Measurements from ENCODE around the gene GALNT2.

GALNT2 gene

DNA sequence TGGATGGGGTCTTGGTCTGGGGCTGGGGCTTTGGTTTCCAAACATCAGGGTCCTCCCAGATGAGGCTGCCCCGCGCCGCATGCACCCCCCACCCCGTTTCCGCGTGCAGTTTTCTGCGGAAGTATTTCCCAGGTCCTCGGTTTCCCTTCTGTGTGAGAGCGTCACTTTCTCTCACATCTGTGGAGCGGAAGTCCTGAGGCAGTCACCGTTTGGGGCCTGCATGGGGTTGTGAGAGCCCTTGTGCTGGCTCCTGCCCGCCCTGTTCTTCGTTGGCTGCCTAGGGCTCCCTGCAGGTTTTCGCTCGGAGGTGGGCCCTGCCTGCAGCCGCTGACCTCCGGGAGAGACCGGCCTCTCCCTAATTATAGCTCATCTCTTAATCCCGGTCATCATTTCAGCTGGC lies 88.0 kb downstream of the GALNT2 start:
- H3K4me1 ChIP-seq (ENCODE audit: insufficient read depth, low read length): peaks cover 14% of the 10 kb centered on the region
- H3K9ac ChIP-seq (ENCODE audit: low read depth, low read length): no peak overlapping the region
- H3K36me3 ChIP-seq (ENCODE audit: insufficient read depth, low read depth, low read length): no peaks in the 10 kb centered on the region
- H3K27ac ChIP-seq (ENCODE audit: low read length): no peak overlapping the region
- no peak overlapping the region for H3K4me3 ChIP-seq (ENCODE audit: low read length)
- H3K27me3 ChIP-seq (ENCODE audit: insufficient read depth, low read length): no peaks in the 10 kb centered on the region
- no peaks in the 10 kb centered on the region for H3K9me3 ChIP-seq (ENCODE audit: insufficient read depth, low read depth, low read length)

DNA sequence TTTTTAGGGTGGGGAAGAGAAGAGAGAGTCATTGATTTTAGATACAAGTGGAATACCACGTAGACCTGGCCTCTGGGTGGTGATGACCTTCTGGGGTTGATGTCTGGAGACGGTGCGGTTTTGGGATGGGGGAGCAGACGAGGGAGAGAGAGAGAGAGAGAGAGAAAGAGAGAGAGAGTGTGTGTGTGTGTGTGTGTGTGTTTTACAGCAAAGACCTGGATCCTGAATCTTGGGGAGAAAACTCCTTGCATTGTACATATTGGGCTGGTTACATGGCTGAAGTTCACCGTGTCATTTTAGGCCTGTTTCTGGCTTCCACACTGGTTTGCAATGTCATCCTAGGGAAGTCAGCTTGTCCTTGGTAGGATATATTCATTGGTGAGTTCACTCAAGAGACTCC lies 89.0 kb downstream of the GALNT2 start:
- peaks cover 14% of the 10 kb centered on the region for H3K4me1 ChIP-seq (ENCODE audit: insufficient read depth, low read length)
- no peak overlapping the region for H3K4me3 ChIP-seq (ENCODE audit: low read length)
- H3K9me3 ChIP-seq (ENCODE audit: insufficient read depth, low read depth, low read length): no peaks in the 10 kb centered on the region

GRCh38 chr1:230156536-230156935 lies 89.5 kb downstream of the GALNT2 start:
- H3K36me3 ChIP-seq (ENCODE audit: insufficient read depth, low read depth, low read length): no peaks in the 10 kb centered on the region
- no peak overlapping the region for H3K27ac ChIP-seq (ENCODE audit: low read length)
- no peak overlapping the region for H3K4me3 ChIP-seq (ENCODE audit: low read length)
- no peaks in the 10 kb centered on the region for H3K9me3 ChIP-seq (ENCODE audit: insufficient read depth, low read depth, low read length)
- no peak overlapping the region for H3K9ac ChIP-seq (ENCODE audit: low read depth, low read length)
- H3K27me3 ChIP-seq (ENCODE audit: insufficient read depth, low read length): no peaks in the 10 kb centered on the region
- peaks cover 14% of the 10 kb centered on the region for H3K4me1 ChIP-seq (ENCODE audit: insufficient read depth, low read length)

More for the DNA sequence above, 89.0 kb downstream of the GALNT2 start:
- no peak overlapping the region for H3K9ac ChIP-seq (ENCODE audit: low read depth, low read length)
- no peaks in the 10 kb centered on the region for H3K27me3 ChIP-seq (ENCODE audit: insufficient read depth, low read length)
- no peak overlapping the region for H3K27ac ChIP-seq (ENCODE audit: low read length)
- H3K36me3 ChIP-seq (ENCODE audit: insufficient read depth, low read depth, low read length): no peaks in the 10 kb centered on the region

DNA sequence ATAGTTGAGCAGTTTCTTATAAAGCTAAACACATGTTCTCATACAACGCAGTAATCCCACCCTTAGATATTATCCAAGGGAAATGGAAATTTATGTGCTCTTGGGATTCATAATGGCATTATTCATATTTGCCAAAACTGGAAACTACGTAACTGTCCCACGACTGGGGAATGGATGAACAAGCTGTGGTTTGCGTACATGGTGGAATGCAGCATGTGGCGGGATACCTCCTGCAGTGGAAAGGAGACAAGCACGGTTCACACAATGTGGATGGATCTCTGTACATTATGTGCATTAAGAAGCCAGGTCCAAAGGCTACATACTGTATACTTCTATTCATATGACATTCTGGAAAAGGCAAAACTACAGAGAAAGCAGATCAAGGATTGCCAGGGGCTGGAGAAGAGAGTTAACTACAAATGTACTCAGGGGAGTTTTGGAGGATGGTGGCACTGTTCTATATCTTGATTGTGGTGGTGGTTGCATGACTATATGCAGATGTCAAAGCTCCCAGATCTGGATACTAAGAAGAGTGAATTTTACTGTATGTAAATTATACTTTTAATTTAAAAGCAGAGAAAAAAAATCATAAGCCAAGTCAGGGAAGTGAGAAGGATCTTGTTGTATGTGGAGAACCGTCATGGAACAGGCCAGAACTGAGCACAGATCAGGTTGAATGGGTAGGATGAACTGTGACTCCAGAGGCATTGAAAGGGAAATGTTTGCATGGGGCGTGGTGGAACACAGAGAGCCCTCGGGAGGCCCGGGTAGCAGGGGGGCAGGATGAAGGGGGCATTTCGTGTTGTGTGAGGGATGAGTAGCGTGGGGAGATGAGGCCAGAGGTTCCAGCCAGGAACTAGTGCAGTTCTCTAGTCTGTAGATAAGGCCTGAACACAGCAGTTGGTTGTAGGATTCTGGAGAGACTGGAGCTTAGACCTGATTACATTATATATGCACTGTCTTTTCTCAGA lies 90.7 kb downstream of the GALNT2 start:
- Histone ChIP-seq H3K36me3 (ENCODE audit: insufficient read depth, low read depth, low read length) (no peaks in the 10 kb centered on the region), H3K9ac (ENCODE audit: low read depth, low read length) (no peak overlapping the region), H3K9me3 (ENCODE audit: insufficient read depth, low read depth, low read length) (no peaks in the 10 kb centered on the region), H3K27me3 (ENCODE audit: insufficient read depth, low read length) (no peaks in the 10 kb centered on the region), H3K4me1 (ENCODE audit: insufficient read depth, low read length) (peaks cover 14% of the 10 kb centered on the region), H3K4me3 (ENCODE audit: low read length) (no peak overlapping the region), H3K27ac (ENCODE audit: low read length) (no peak overlapping the region)

- Histone ChIP-seq H3K9ac (ENCODE audit: low read depth, low read length) (no peak overlapping the region), H3K27ac (ENCODE audit: low read length) (no peak overlapping the region), H3K36me3 (ENCODE audit: insufficient read depth, low read depth, low read length) (no peaks in the 10 kb centered on the region), H3K27me3 (ENCODE audit: insufficient read depth, low read length) (no peaks in the 10 kb centered on the region), H3K9me3 (ENCODE audit: insufficient read depth, low read depth, low read length) (no peaks in the 10 kb centered on the region), H3K4me3 (ENCODE audit: low read length) (no peak overlapping the region), H3K4me1 (ENCODE audit: insufficient read depth, low read length) (peaks cover 14% of the 10 kb centered on the region)
Measured at GRCh38 chr1:230158415-230159291, 91.6 kb downstream of the GALNT2 start.

GRCh38 chr1:230159580-230159979 lies 92.5 kb downstream of the GALNT2 start:
- Histone ChIP-seq H3K9me3 (ENCODE audit: insufficient read depth, low read depth, low read length) (no peaks in the 10 kb centered on the region), H3K36me3 (ENCODE audit: insufficient read depth, low read depth, low read length) (no peaks in the 10 kb centered on the region), H3K27me3 (ENCODE audit: insufficient read depth, low read length) (no peaks in the 10 kb centered on the region), H3K9ac (ENCODE audit: low read depth, low read length) (no peak overlapping the region), H3K4me3 (ENCODE audit: low read length) (no peak overlapping the region), H3K27ac (ENCODE audit: low read length) (no peak overlapping the region), H3K4me1 (ENCODE audit: insufficient read depth, low read length) (peaks cover 14% of the 10 kb centered on the region)

DNA sequence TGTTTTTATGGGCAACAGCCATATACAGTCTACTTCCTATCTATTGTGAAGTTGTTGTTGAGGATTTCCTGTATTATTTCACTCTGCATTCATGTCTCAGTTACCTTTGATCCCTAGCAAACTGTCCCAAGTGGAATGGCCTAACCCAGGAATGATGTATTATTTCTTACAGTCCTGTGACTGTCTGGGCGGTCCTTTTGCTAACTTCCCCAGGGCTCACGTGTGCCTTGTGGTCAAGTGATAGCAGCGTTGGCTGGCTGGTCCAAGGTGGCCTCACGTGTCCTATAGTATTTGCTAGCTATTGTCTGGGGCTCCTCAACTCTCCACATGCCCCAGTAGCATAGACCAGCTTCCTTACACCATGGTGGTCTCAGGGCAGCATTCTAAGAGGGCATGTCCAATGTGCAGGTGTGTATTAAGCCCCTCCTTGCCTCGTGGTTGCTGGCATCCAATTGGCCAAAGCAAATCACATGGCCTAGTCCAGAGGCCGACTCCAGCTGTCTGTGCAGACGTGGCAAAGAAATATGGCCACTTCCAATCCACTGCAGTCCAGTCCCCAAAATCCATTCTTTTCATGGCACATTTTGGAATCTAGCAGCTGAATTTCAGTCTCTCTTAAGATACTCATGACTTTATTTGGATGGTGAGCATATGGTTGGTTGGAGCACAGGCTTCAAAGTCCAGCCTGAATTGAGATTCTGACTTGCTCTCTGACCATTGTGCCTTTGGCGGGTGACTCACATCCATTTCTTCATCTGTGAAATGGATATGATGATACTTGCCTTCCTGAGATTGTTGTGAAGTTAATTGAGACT lies 94.1 kb downstream of the GALNT2 start:
- Histone ChIP-seq H3K27ac (ENCODE audit: low read length) (no peak overlapping the region), H3K4me1 (ENCODE audit: insufficient read depth, low read length) (peaks cover 14% of the 10 kb centered on the region)

GRCh38 chr1:230163205-230163604 lies 96.2 kb downstream of the GALNT2 start:
- peaks cover 8% of the 10 kb centered on the region; the same call in 1 of the 2 replicates for H3K4me1 ChIP-seq (ENCODE audit: insufficient read depth, low read length)
- no peak overlapping the region for H3K27ac ChIP-seq (ENCODE audit: low read length)
- H3K36me3 ChIP-seq (ENCODE audit: insufficient read depth, low read depth, low read length): no peaks in the 10 kb centered on the region
- H3K9me3 ChIP-seq (ENCODE audit: insufficient read depth, low read depth, low read length): no peaks in the 10 kb centered on the region; the same call in 1 of the 2 replicates
- no peaks in the 10 kb centered on the region for H3K27me3 ChIP-seq (ENCODE audit: insufficient read depth, low read length)
- H3K9ac ChIP-seq (ENCODE audit: low read depth, low read length): no peak overlapping the region
- H3K4me3 ChIP-seq (ENCODE audit: low read length): no peak overlapping the region

More for the DNA sequence above, 94.1 kb downstream of the GALNT2 start:
- H3K9me3 ChIP-seq (ENCODE audit: insufficient read depth, low read depth, low read length): no peaks in the 10 kb centered on the region
- H3K36me3 ChIP-seq (ENCODE audit: insufficient read depth, low read depth, low read length): no peaks in the 10 kb centered on the region
- no peaks in the 10 kb centered on the region for H3K27me3 ChIP-seq (ENCODE audit: insufficient read depth, low read length)
- H3K9ac ChIP-seq (ENCODE audit: low read depth, low read length): no peak overlapping the region
- no peak overlapping the region for H3K4me3 ChIP-seq (ENCODE audit: low read length)

GRCh38 chr1:230163719-230164118 lies 96.7 kb downstream of the GALNT2 start:
- H3K27ac ChIP-seq (ENCODE audit: low read length): no peak overlapping the region
- H3K27me3 ChIP-seq (ENCODE audit: insufficient read depth, low read length): no peaks in the 10 kb centered on the region
- H3K36me3 ChIP-seq (ENCODE audit: insufficient read depth, low read depth, low read length): no peaks in the 10 kb centered on the region
- H3K9me3 ChIP-seq (ENCODE audit: insufficient read depth, low read depth, low read length): no peaks in the 10 kb centered on the region; the same call in 1 of the 2 replicates
- no peak overlapping the region for H3K4me3 ChIP-seq (ENCODE audit: low read length)
- H3K9ac ChIP-seq (ENCODE audit: low read depth, low read length): no peak overlapping the region
- peaks cover 2% of the 10 kb centered on the region; the same call in 1 of the 2 replicates for H3K4me1 ChIP-seq (ENCODE audit: insufficient read depth, low read length)

DNA sequence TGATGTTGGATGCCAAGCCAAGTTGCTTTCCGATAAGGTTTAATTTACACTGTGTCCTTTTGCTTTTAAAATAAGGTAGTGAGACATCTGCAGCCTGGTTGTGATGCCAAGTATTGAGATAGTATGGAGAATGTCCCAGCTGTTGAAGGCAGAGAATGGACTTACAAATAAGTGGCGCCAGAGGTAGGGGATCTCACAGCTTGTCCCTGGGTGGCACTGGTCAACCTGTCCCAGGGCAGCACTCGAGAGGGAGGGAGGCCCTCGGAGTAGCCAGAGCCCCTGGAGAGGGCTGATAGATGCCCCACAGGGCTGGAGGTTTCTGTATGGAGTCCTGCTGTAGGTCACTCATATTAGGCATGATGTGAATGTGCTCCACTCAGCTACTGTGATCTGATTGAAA lies 98.5 kb downstream of the GALNT2 start:
- H3K27ac ChIP-seq (ENCODE audit: low read length): no peak overlapping the region

More for the DNA sequence above, 98.5 kb downstream of the GALNT2 start:
- no peaks in the 10 kb centered on the region; the same call in 1 of the 2 replicates for H3K9me3 ChIP-seq (ENCODE audit: insufficient read depth, low read depth, low read length)
- H3K4me3 ChIP-seq (ENCODE audit: low read length): no peak overlapping the region
- no peaks in the 10 kb centered on the region for H3K27me3 ChIP-seq (ENCODE audit: insufficient read depth, low read length)
- H3K36me3 ChIP-seq (ENCODE audit: insufficient read depth, low read depth, low read length): no peaks in the 10 kb centered on the region
- peaks cover 7% of the 10 kb centered on the region for H3K4me1 ChIP-seq (ENCODE audit: insufficient read depth, low read length)
- H3K9ac ChIP-seq (ENCODE audit: low read depth, low read length): no peak overlapping the region

All from iPS-20b (cell line).